ENCODE data around the gene GBGT1. TPM values are rescaled to one million over a fixed set of nuclear protein-coding genes. Genes with fewer than 3 reads are reported as not detected.
"Not testable (repeated sequence)": the region's sequence is repeated elsewhere in the genome, so short reads cannot be mapped to it uniquely, and the experiment has no call there.

Gene GBGT1
- 1 to 10 TPM; 4.0 to 4.5 TPM for total RNA-seq

GRCh38 chr9:133163504-133164172 lies at the start of gene GBGT1:
TSS of gene GBGT1 (minus strand) at chr9:133163914. CDS start at chr9:133162412, 1,502 bp downstream.
- DNase-seq = peak; percentile 68
- peak; percentile 62 for ATAC-seq (ENCODE audit: low read depth)
- H3K4me3 Mint-ChIP-seq = peak within 1 kb of the TSS; percentile 82
- no peaks in the 10 kb centered on the region for H3K9me3 Mint-ChIP-seq
- POLR2A ChIA-PET = no interaction called here
- peaks cover 2% of the 10 kb centered on the region for H3K4me1 Mint-ChIP-seq
- H3K27me3 Mint-ChIP-seq = peaks cover 11% of the 10 kb centered on the region
- no peak within 1 kb of the TSS for H3K27ac Mint-ChIP-seq
- peaks cover 3% of the 10 kb centered on the region for H3K36me3 Mint-ChIP-seq

GRCh38 chr9:133210609-133211008 lies 46.9 kb upstream of the GBGT1 start:
- ATAC-seq (ENCODE audit: low read depth) = no peak
- H3K4me3 Mint-ChIP-seq = no peak overlapping the region
- POLR2A ChIA-PET = no interaction called here

GRCh38 chr9:133210202-133210532 lies 46.5 kb upstream of the GBGT1 start:
- no peak for ATAC-seq (ENCODE audit: low read depth)
- Mint-ChIP-seq H3K4me3 (no peak overlapping the region), H3K36me3 (no peaks in the 10 kb centered on the region), H3K27me3 (peaks cover 27% of the 10 kb centered on the region), H3K4me1 (no peaks in the 10 kb centered on the region), H3K9me3 (no peaks in the 10 kb centered on the region), H3K27ac (no peak overlapping the region)
- DNase-seq = no peak
- POLR2A ChIA-PET = no interaction called here

More at GRCh38 chr9:133210609-133211008, 46.9 kb upstream of the GBGT1 start:
- DNase-seq = no peak
- H3K27ac Mint-ChIP-seq = no peak overlapping the region
- peaks cover 32% of the 10 kb centered on the region for H3K27me3 Mint-ChIP-seq
- no peaks in the 10 kb centered on the region for H3K36me3 Mint-ChIP-seq
- H3K9me3 Mint-ChIP-seq = no peaks in the 10 kb centered on the region
- no peaks in the 10 kb centered on the region for H3K4me1 Mint-ChIP-seq

- H3K4me3 Mint-ChIP-seq; H3K9me3 Mint-ChIP-seq; H3K4me1 Mint-ChIP-seq; DNase-seq; H3K36me3 Mint-ChIP-seq; ATAC-seq (ENCODE audit: low read depth); H3K27ac Mint-ChIP-seq; POLR2A ChIA-PET: not testable (repeated sequence)
- H3K27me3 Mint-ChIP-seq = peaks cover 22% of the 10 kb centered on the region
Observed at GRCh38 chr9:133209327-133210201, 45.9 kb upstream of the GBGT1 start.

GRCh38 chr9:133208880-133209300 lies 45.2 kb upstream of the GBGT1 start, which contains the start of gene OBP2B:
TSS of gene OBP2B (minus strand) at chr9:133209250. CDS start at chr9:133209199, 51 bp downstream.
- peaks cover 16% of the 10 kb centered on the region for H3K27me3 Mint-ChIP-seq
- ATAC-seq (ENCODE audit: low read depth); H3K9me3 Mint-ChIP-seq; DNase-seq; H3K4me1 Mint-ChIP-seq; POLR2A ChIA-PET; H3K36me3 Mint-ChIP-seq; H3K27ac Mint-ChIP-seq; H3K4me3 Mint-ChIP-seq: not testable (repeated sequence)

- H3K4me1 Mint-ChIP-seq; H3K36me3 Mint-ChIP-seq; H3K4me3 Mint-ChIP-seq; DNase-seq; POLR2A ChIA-PET; H3K27ac Mint-ChIP-seq; H3K9me3 Mint-ChIP-seq; ATAC-seq (ENCODE audit: low read depth): not testable (repeated sequence)
- peaks cover 13% of the 10 kb centered on the region for H3K27me3 Mint-ChIP-seq
Observed at GRCh38 chr9:133208171-133208879, 44.6 kb upstream of the GBGT1 start.

- no peak overlapping the region for H3K27ac Mint-ChIP-seq
- POLR2A ChIA-PET = no interaction called here
- no peak for ATAC-seq (ENCODE audit: low read depth)
- H3K9me3 Mint-ChIP-seq = no peaks in the 10 kb centered on the region
- DNase-seq = no peak
- H3K4me3 Mint-ChIP-seq = no peak overlapping the region
- H3K36me3 Mint-ChIP-seq = no peaks in the 10 kb centered on the region
- no peaks in the 10 kb centered on the region for H3K4me1 Mint-ChIP-seq
- peaks cover 10% of the 10 kb centered on the region for H3K27me3 Mint-ChIP-seq
Observed at GRCh38 chr9:133207540-133208170, 43.9 kb upstream of the GBGT1 start.

GRCh38 chr9:133207021-133207531 lies 43.4 kb upstream of the GBGT1 start:
- Mint-ChIP-seq H3K27me3 (peaks cover 5% of the 10 kb centered on the region), H3K27ac (no peak overlapping the region), H3K9me3 (no peaks in the 10 kb centered on the region), H3K4me1 (no peaks in the 10 kb centered on the region), H3K36me3 (no peaks in the 10 kb centered on the region), H3K4me3 (no peak overlapping the region)
- DNase-seq (no peak), ATAC-seq (ENCODE audit: low read depth) (no peak)
- POLR2A ChIA-PET = no interaction called here

- Mint-ChIP-seq H3K27ac (no peak overlapping the region), H3K9me3 (no peaks in the 10 kb centered on the region), H3K4me3 (no peak overlapping the region), H3K36me3 (no peaks in the 10 kb centered on the region), H3K4me1 (no peaks in the 10 kb centered on the region), H3K27me3 (peaks cover 2% of the 10 kb centered on the region)
- DNase-seq = no peak
- no peak for ATAC-seq (ENCODE audit: low read depth)
- POLR2A ChIA-PET = no interaction called here
Observed at GRCh38 chr9:133205996-133206931, 42.5 kb upstream of the GBGT1 start.

- H3K9me3 Mint-ChIP-seq; H3K36me3 Mint-ChIP-seq; H3K4me1 Mint-ChIP-seq; H3K4me3 Mint-ChIP-seq; POLR2A ChIA-PET; H3K27ac Mint-ChIP-seq; ATAC-seq (ENCODE audit: low read depth); H3K27me3 Mint-ChIP-seq: not testable (repeated sequence)
- DNase-seq = peak; percentile 14
Observed at GRCh38 chr9:133205481-133205887, 41.8 kb upstream of the GBGT1 start.

- DNase-seq (peak; percentile 20), ATAC-seq (ENCODE audit: low read depth) (no peak)
- Mint-ChIP-seq H3K4me3 (no peak overlapping the region), H3K36me3 (no peaks in the 10 kb centered on the region), H3K27me3 (peaks cover 8% of the 10 kb centered on the region), H3K27ac (no peak overlapping the region), H3K4me1 (peaks cover 2% of the 10 kb centered on the region), H3K9me3 (no peaks in the 10 kb centered on the region)
- POLR2A ChIA-PET = no interaction called here
Observed at GRCh38 chr9:133204993-133205336, 41.3 kb upstream of the GBGT1 start.

GRCh38 chr9:133204335-133204992 lies 40.8 kb upstream of the GBGT1 start:
- no peak overlapping the region for H3K27ac Mint-ChIP-seq
- POLR2A ChIA-PET = no interaction called here
- ATAC-seq (ENCODE audit: low read depth) (no peak), DNase-seq (no peak)
- H3K4me1 Mint-ChIP-seq = peaks cover 2% of the 10 kb centered on the region
- H3K27me3 Mint-ChIP-seq = peaks cover 8% of the 10 kb centered on the region
- H3K9me3 Mint-ChIP-seq = no peaks in the 10 kb centered on the region
- no peak overlapping the region for H3K4me3 Mint-ChIP-seq
- H3K36me3 Mint-ChIP-seq = no peaks in the 10 kb centered on the region
